HG02571 (cell line): Measurements from ENCODE around the gene MATN1.

ENCODE experiments used
- ATAC-seq: cut with Tn5 transposase; IDR thresholded peaks from one replicate; pipeline ENCODE4 v1.9.1; 2021; ENCODE audit warnings: mild to moderate bottlenecking, moderate library complexity; ENCODE audit not compliant: unreplicated experiment

Gene MATN1

DNA sequence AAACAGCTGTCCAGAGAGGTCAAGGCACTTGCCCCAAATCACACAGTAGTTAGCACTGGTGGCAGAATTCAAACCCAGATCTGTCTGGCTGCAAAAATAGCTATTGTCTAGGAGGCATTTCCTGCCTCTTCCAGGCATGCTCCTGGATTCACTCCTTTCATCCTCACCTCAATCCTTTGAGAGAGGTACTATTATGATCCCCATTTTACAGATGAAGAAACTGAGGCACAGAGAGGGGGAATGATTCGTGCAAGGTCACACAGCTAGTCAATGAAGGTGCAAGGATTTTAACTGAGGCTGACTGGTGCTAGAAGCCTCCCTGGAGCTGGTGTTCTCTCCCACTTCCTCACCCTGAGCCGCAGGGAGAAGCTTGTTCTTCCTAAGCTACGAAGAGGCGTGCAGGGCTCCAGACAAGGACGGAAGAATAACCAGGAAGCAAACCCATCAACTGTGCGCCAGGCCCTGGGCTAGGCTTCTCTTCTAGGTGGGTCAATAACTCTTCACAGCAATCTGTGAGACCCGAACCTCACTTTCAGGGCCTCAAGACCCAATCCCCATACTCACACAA lies 34.8 kb upstream of the MATN1 start:
- no peak for ATAC-seq

DNA sequence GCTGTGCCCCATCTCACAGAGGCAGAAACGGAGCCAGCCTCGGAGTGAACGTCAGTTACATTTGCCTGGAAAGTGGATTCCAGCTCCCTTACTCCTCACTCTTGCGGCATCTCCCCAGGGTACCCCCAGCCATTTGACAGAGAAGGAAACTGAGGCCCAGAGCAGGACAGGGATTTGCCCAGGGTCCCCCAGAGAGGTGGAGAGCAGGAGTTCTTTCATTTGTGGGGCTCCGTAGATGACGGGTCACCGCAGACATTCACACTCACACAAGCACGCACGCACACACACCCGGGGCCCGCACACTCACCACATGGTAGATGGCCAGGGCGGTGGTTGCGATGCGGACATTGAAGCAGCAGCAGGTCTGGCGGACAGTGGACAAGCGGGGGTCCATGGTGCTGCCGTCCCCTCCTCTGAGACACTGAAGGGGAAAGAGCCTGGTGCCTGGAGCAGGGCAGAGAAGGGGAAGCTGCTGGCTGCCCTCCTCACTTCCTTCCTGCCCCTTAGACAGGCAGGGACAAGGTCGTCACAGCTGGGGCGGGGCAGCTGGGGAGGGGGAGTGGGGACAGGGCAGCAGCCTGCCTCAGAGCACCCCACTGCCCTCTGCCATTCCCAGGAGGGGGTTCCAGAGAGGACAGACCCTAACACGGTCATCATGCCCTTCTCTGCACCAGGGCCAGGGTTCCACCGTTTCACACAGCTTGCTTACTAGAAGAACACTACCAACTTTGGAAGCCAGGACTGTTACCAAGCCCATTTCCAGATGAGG lies 34.2 kb upstream of the MATN1 start, which contains the start of gene LAPTM5:
LAPTM5 (minus strand) TSS at position 423 of the 769 bp plus-strand sequence; CDS start at position 394, 29 bp downstream.
- no peak for ATAC-seq

DNA sequence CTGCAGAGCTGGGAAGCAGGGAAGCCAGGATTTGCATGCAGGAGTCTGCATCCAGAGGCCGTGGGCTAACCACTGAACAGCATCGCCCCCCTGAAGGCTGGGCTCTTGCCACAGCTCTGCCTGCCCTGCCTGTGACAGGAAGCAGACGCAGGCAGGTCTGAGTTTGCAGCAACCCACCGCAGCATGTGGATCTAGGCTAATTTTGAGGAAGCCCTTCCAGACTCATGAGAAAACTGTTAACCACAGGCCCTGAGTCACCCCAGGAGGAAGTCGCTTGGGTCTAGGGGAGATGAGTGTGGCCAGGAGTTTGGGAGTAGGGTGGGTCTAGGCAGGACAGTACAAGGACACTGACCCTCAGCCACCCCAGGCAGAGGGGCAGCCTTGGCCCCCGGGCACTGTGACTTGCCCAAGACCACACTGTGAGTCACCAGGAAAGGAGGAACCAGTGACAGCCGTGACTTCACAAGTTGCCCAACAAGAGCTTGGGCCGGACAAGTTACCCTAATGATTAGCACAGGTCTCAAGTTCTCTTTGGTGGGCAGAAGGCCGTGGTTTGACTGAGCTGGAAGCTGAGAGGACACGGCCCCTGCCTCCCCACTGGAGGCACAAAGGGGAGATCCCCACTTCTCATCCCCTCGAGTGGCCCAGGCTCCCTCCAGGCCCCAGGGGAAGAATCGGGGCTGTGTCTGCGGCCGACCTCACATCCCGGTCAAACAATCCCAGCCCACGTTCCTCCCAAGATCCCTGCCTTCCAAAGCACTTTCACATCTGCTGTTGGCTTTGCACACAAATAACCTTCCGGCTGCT lies 33.4 kb upstream of the MATN1 start:
- no peak for ATAC-seq

DNA sequence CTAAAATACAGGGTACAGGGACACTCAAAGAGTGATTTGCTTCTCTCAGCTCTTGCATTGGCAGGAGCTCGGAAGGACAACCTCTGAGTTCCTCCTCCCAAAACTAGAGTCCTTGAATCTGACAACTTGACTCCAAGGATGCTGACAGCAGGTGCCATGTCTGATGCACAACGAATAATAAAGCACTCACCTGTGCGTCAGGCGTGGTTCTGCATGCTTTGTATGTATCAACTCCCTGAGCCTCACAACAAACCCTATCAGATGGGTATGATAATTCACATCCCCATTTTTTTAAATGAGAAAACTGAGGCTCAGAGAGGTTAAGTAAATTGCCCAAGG lies 32.8 kb upstream of the MATN1 start:
- ATAC-seq: no peak

DNA sequence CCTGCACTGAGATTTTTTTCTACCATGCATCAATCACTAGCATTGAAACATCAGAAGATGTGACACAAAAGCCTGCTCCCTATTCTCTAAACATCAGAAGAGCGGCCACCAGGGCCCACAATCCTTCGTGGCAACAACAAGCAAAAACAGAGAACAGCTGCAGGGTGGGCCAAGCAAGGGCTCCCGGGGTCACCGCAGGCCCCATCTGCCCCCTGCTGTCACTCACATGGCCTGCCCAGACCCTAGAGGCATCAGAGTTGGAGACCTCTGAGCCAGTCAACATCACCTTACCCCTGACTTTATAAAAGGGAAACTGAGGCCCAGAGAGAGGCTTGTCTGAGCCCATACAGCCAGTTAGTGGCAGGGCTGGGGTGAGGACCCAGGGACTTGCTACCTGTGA lies 32.4 kb upstream of the MATN1 start:
- no peak for ATAC-seq

DNA sequence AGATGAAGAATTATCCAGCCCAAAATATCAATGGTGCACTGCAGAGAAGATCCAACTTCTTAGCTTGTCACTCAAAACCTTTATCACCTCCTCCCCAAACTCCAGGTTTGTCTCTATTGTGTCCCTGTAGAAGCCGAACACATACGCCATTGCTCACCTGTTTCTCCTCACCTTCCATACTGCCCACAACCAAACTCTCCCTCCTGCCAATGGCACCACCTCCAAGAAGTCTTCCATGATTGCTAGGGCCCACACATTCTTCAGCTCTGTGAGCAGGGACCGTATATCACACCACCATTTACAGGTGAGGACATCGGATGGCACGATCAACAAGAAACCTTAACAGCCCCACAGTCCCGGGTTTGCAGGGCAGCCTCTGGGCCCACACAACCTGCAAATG lies 31.9 kb upstream of the MATN1 start:
- no peak for ATAC-seq

DNA sequence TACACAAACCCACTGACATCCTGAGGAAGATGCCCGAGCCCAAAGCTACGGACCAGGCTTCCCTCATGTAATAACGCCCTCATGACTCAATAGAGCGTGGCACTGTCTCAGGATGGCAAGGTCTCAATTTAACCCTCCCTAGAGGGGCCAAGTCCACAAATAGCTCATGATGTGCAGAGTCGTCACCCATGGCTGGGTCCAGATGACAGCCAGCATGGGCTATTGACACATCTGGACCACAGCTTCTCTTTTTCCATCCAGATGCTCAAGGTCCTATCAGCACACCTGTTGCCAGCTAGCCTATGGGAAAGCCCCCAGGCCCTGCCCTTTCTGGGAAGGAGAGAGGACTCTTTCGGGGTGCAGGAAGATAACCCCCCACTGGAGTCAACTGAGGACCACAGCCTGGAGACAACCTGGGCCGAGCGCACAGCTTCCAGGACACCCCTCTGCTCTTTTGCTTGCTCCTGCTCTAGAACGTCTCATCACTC lies 31.3 kb upstream of the MATN1 start:
- ATAC-seq: peak; percentile 42

DNA sequence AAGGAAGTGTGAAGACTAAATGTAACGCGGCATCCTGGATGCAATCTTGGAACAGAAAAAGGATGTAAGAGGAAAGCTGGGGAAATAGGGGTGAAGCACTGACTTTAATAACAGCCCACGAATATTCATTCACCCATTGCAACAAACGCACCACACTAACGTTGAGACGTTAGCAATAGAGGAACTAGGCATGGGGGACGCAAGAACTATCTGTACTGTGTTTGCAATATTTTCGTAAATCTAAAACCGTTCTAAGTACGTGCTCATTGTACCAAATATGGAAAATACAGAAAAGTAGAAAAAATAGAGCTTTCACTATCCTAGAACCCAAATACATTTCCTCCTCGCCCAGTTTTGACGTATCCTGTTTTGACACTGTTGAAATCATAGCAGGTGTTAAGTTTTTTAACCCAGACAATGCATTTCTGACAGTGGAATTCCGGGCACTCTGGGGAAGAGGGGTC lies 30.3 kb upstream of the MATN1 start:
- no peak for ATAC-seq

DNA sequence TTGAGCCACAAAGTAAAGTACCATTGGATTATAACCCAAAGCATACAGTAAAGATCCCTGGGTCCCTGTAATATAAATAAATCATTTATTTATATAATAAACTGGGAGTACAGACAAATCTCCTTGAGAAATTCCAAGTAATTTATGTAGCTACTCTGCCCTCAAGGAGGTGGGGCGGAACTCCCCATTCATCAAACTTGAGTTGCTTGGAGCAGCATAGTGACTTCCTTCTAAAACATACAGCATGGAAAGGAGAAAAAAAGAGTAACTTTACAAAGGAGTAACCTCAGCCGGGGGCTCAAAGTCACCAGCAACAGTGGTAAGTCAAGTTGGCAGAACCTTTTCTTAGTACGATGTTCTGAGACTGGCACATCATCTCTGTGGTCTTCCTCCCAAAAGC lies 29.7 kb upstream of the MATN1 start:
- no peak for ATAC-seq

DNA sequence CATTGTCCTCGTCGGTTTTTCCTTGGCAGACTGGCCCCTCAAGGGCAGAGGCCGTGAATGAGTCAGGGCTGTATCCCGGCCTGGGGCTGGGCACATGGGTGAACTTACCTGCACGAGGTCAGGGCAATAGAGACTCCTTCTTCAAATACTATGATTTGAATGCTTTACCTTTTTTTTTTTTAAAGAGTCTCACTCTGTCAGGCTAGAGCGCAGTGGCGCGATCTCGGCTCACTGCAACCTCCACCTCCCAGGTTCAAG lies 29.2 kb upstream of the MATN1 start:
- ATAC-seq: no peak

DNA sequence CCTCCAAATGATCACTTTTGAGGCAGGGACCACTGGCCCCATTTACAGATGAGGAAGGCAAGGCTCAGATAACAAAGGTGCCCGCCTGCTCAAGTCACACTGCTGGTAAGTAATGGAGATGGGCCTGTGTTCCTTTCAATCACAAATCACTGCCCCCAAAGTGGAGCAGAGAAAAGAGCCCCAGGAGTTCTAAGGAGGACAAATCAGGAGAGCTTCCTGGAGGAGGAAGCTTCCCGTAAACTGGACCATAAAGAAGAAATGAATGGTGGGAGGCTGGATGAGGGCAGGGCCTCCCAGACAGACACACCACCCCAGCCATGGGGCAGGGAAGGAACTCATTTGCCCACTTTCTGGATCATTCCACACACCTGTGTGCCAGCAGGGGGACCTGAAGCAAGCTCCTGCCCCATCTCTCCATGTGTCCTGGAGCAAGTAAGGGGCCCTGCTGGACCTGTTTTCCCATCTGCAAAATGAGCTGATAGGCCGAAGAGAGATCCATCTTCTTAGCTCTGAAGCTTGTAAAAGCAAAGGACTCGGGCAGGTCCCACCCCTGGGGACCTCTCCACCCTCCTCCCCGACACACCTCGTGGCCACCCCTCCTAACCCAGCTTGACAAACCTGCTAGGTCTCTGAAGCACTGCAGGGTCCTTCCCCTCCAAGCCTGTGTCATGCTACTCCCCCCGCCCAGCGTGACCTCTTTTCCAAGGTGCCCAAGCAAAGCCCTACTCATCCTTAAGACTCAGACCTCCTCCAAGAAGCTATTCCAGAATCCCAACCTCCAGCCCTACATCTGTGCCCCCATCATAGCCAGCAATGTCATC lies 28.7 kb upstream of the MATN1 start:
- no peak for ATAC-seq

DNA sequence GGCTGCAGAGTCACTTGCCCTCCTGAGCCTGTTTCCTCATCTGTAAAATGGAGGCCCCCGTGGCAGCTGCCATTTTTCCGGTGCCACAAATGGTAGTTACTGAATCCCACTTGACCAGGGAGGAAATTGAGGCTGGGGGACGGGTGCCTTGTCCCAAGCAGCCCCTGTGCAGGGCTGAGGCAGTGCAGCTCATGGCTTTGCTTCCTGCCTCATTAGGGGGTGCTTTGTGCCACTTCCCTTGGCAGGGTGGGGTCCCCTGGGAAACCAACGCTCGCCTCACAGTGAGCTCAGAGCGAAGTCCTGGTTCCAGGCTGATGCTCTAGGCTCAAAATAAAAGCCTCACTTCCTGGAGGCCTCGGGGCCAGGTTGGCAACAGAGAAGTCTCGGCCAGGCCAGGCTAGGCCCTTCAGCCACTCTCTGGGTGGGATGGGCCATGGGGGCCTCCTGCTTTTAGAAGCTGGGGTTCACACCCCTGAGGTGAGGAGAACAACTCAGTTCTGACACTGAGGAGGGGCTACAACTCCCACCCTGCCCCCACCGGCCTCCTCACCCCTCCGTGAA lies 27.4 kb upstream of the MATN1 start:
- ATAC-seq: no peak

DNA sequence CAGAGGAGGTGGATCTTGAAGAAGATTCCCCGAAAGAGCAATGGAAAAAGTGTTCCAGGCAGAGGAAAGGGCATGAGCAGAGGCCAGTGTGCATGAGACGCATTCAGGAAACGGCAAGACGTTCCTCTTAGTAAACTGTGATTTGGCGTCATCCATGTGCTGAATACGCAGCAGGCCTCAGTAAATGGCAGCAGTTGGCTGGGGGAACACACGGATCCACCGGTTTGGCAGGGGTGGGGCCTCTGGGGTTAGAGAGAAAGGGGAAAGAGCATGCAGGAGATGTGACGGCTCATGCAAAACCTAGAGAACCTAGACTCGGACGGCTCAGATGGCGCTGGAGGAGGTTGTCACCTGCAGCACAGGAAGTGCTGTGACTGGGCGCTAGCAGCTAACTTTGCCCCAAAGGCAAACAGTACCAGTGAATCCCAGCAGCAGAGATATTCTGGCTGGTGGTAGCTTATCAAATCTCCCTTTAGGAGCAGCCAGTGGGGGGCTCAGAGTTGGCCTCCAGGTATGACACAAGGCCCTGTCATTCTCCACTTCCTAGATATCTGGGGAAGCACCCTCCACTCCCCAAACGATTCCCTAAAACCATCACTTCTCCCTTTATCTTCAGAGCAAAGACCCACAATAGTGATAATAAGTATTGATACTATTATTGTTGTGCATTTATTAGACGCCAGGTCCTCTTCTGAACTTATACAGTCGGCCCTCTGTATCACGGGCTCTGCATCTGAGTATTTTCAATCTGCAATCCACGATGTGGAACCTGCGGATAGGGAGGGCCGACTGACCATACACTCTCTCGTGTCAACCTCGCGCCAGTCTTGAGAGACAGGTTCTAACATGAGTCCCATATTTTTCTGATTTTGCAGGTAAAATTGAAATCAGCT lies 26.6 kb upstream of the MATN1 start:
- no peak for ATAC-seq

DNA sequence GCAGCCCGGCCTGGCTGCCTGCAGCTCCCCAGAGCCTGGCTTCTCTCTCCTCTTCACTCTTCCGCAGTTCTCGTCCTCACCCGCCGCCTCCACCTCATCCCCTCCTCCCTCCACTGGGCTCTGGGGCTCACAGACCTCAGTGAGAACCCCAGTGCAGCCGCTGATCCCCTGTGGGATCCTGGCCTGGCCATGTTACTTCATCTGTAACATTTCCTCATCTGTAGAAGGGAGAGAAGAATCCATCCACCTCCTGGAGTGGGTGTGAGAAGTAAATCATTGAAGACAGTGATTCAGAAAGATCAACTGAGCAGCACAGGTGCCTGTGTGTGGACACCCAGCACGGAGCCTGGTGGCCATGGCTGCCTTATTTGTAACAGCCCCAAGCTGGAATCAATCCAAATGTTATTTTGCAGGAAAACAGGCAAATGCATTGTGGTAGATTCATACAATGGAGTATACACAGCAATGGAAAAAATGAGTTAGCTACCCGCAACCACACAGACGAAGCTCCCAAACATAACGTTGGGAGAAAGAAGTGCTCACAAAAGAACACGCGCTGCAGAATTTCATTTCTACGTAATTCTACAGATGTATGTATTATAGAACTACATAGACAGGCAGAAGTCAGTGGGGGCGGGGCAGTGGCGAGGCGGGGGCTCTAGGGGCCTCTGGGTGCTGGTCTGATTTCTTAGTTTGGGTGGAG lies 25.5 kb upstream of the MATN1 start:
- ATAC-seq: no peak

DNA sequence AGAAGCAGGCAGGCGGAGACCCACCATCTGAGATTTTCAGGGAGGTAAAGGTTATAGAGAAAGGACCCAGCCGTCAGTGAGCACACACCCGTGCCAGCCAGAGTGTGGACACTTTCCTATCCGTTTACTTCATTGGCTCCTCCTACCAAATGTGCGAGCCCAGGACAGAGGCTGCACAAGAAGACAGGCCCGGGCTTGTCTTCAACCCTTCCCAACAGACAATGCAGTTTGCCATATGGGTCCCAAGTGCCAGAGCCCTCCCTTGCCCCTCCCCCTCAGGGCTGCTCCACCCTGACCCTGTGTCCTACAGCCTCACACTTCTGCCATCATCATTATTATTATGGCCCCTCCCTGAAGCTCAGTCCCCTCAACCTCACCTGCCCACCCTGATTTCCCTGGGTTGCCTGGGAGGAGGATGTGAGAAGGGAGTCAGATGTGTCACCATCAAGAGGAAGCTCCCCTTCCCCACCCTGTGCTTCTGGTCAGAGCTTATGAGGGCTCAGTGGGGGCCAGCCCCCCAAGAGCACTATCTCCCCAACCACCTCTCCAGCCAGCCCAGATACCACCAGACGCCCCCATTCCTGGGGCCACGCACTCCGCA lies 24.8 kb upstream of the MATN1 start:
- ATAC-seq: no peak

DNA sequence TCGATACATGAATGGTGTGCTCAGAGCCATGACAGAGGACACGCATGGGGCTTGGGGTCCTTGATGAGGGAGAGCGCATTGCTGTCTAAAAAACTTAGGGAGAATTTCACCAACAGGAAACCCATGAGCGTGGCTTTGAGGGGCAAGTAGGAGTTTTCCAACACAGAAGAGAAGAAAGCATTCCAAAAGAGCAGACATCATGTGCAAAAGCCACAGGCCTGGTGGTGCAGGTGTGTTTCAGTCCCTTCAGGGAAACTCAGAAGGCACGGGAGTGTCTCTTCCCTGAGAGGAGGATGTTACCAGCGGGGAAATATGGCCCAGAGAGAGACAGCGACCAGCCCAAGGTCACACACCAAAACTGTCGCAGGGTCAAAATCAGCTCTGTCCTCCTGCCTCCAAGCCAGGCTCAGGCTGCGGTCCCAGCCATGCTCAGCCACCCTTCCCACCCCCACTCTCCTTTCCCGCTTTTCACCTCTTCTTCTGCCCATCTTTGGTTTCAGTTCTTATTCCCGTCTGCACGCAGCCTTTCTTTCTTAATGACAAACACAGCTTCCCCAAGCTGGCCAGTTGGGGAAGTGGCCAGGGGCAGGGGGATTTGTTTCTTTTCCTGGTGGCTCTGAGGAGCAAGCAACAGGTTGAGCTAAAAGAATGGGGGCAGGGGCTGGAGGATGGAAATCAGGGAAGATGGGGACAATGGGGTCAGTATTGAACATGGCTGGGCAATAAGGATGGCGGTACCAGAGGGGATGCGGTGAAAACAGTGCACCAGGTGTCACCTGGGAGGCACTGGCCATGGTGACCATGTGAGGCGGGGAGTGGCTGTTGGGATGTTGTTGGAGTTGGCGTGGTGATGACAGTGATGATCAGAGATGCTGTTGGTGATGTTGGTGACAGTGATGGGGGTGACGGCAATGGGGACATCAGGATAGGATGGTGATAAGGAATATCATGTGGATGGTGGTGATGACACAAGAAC lies 23.9 kb upstream of the MATN1 start:
- no peak for ATAC-seq

DNA sequence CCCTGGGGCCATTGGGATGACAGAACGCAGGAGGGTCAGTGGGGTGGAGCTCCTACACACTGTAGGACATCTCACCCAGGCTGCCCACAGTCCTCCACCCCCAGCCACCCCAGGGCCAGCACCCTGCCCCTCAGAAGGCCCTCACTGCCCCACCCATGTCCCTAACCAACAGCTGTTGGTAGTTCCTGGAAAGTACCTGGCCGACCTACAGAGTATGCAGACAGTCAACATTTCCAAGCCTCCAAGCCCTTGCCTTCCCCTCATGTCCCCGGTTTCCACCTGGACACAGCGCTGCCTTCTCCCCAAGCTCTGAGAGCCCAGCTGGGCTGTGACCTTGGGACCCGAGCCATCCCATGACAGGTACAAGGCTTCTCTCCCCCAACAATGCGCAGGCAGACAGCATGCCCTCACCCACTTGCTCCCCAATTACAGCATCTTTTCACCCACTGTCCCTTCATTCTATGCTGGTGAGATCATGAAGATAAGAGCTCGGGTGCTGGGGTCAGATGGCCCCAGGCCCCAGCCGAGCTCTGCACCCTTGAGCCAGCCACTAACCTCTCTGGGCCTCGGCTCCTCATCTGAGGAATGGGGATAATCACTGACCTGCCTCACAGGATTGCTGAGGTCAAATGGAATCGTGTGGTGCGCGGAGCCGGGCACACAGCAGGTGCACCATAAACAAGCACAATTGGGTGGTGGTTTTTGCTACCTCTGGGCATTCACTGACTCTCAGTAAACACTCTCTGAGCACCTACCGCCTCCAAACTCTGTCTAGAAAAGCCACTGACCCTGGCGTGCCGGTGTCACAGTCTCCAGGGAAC lies 23.0 kb upstream of the MATN1 start:
- ATAC-seq: no peak
